Skin epidermis (tissue), 12 donors: ENCODE measurements around the gene KRTAP10-6.
"Not testable (repeated sequence)": the region's sequence is repeated elsewhere in the genome, so short reads cannot be mapped to it uniquely, and the experiment has no call there.

ENCODE experiments used
- H3K27ac ChIP-seq, 21 experiments: fragments of 200-600 bp; sonication (generic) in 11 of 21; one replicate each; pipeline ENCODE4 v1.5.0; 2020; ENCODE audit warnings: mild to moderate bottlenecking in 3 of 21, inconsistent platforms in 2 of 21, moderate library complexity in 2 of 21
- H3K4me3 ChIP-seq, 7 experiments: fragments of 200-600 bp; sonication (generic) in 2 of 7; one replicate each; pipeline ENCODE4 v1.5.0; 2020; ENCODE audit warnings: inconsistent platforms in 2 of 7, mild to moderate bottlenecking in 2 of 7, moderate library complexity in 1 of 7

KRTAP10-6 gene, protein sequence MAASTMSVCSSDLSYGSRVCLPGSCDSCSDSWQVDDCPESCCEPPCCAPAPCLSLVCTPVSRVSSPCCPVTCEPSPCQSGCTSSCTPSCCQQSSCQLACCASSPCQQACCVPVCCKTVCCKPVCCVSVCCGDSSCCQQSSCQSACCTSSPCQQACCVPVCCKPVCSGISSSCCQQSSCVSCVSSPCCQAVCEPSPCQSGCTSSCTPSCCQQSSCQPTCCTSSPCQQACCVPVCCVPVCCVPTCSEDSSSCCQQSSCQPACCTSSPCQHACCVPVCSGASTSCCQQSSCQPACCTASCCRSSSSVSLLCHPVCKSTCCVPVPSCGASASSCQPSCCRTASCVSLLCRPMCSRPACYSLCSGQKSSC

DNA sequence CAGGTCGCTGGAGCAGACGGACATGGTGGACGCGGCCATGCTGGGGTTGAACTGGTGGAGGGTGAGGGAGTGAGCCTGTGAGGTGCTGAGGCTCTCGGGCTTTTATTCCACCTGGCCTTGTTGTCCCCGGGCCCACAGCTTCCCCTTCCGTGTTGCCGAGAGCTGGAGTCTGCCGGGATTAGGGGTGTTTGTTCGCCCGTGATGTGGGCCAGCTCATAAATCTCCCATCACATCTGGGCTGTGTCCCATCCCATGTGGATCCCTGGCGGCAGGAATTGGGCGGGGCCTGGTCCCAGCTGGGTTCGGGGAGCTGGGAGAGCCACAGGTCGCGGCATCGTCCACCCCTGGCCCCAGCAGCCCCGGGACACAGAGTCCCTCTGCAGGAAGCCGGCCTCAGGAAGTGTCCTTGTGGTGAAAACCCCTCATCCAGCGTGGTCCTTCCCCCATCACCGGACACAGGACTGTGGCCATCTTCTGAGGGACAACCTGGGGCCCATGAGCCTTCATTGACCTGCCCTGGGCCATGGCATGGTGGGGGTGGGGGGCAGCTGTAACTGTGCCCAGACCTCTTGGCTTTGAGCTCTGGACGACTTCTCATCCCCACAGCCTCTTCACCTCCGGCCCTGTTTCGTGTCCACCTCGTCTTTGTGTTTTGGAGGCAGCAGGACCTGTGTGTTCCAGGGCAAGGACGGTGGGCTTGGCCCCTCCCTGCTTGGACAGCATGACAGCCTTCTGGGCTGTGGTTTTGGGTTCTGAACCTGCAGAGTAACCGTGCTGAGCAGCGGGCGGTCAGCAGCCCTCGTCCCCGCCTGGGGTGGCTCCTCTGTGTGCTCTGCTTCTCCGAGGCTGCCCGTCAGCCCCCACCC lies at the start of gene KRTAP10-6:
TSS of gene KRTAP10-6 (minus strand) at position 60 of the 866 bp plus-strand sequence. CDS start at position 39, 21 bp downstream.
- H3K4me3 ChIP-seq, result no peak within 1 kb of the TSS
- no peak within 1 kb of the TSS for H3K27ac ChIP-seq

DNA sequence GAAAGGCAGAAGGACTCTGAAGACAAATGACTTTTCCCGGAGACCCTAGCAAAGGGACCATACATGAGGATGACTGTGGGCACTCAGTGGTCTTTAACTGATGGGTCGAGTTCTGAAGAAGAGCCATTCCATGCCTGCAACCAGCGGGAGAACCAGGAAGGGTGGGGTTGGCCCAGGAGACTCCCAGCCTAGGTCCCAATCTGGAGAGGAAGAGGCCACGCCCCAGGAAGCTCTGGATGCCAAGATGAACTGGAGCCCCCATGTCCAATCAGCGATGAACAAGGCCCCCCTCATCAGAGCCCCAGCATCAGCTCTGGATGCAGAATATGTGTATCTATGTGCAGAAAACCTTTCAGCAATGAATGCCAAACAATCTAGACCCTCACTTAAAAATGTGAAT lies 48.5 kb upstream of the KRTAP10-6 start:
- H3K4me3 ChIP-seq, result no peak overlapping the region
- H3K27ac ChIP-seq, result no peak overlapping the region

DNA sequence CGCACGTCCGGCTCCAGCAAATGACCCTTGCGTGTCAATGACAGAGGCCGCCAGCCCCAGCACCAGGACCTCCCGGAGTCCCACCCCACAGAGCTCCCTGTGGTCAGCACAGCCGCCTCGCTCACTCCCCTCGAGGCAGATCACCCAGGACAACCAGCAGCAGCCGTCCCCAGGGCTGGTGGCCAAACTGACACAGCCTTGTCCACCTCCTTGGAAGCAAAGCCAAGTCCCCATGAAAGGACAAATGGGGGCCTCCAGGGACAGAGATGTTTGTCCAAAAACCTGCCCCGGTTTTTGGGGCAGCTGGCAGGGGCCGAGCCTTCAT lies 47.0 kb upstream of the KRTAP10-6 start:
- Histone ChIP-seq H3K4me3 (no peak overlapping the region), H3K27ac (no peak overlapping the region)

DNA sequence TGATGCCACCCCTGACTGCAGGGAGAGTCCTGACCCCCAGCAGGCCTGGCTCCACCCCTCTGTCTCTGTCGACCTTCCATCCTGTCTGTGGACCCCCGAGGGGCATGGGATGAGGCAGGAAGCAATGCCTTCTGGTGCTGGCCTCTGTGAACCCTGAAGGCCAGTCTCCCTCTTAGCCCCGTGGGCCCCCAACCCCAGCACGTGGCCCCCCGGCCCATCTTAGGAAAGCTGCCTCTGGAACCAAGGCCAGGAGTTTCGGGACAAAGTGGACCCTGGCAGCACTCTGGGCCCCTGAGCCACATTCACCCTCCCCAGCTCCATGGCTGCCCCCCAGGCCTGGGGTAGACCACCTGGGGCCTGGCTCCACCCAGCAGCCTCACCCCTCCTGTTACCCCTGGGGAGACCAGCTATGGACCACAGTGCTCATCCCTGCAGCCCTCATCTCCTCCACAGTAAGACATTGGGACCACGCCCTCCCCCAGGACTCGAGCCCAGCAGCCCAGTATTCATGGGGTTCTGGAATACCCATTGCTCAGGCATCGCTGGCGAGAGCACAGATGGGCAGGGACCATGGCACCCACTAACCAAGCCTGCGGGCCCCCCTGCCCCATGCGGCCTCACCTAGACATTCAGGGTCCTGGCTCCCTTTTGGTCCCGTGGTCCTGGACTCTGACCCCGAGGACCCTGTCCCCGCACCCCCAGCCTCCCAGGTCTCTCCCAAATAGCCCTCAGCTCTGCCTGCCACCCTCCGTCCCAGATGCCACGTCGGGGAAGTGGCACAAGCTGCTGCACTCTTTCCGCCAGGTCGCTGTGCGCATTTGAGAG lies 46.4 kb upstream of the KRTAP10-6 start:
- not testable (repeated sequence) for H3K4me3 ChIP-seq, H3K27ac ChIP-seq

DNA sequence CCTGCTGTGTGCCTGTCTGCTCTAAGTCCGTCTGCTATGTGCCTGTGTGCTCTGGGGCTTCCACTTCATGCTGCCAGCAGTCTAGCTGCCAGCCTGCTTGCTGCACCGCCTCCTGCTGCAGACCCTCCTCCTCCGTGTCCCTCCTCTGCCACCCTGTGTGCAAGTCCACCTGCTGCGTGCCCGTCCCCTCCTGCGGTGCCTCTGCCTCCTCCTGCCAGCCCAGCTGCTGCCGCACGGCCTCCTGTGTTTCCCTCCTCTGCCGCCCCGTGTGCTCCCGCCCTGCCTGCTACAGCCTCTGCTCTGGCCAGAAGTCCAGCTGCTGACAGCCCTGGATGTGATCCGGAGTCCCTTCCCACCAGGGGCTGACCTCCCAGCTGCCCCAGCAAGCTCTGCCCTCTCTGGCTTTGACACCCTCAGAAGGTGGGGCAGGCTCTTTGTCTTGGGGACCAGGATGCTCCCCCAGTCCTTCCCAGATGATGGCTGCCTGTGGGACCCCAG lies 45.6 kb upstream of the KRTAP10-6 start:
- H3K4me3 ChIP-seq, H3K27ac ChIP-seq: not testable (repeated sequence)

DNA sequence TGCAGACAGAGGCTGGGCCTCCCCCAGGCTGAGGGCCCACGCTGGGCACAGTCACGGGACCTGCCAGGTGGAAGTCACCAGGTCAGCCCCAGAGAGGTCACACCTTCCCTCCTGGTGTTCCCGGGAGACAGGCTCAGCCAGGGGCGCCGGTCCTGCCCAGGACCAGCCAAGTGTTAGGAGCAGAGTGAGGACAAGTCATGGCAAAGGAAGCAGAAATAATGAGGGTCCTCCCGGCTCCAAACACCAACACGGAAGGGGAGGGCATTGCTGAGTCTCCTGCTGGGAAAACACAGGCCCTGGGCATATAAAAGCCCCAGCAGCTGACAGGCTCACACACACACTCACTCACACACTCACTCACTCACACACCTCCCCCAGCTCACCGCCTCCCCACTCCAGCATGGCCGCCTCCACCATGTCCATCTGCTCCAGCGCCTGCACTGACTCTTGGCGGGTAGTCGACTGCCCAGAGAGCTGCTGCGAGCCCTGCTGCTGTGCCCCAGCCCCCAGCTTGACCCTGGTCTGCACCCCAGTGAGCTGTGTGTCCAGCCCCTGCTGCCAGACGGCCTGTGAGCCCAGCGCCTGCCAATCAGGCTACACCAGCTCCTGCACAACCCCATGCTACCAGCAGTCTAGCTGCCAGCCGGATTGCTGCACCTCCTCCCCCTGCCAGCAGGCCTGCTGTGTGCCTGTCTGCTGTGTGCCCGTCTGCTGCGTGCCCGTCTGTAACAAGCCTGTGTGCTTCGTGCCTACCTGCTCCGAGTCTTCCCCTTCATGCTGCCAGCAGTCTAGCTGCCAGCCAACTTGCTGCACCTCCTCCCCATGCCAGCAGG lies 44.9 kb upstream of the KRTAP10-6 start, which contains the start of gene KRTAP10-10:
TSS of gene KRTAP10-10 (plus strand) at position 339 of the 833 bp plus-strand sequence. CDS start at position 401, 62 bp downstream.
- no peak within 1 kb of the TSS for H3K27ac ChIP-seq
- H3K4me3 ChIP-seq, result no peak within 1 kb of the TSS

DNA sequence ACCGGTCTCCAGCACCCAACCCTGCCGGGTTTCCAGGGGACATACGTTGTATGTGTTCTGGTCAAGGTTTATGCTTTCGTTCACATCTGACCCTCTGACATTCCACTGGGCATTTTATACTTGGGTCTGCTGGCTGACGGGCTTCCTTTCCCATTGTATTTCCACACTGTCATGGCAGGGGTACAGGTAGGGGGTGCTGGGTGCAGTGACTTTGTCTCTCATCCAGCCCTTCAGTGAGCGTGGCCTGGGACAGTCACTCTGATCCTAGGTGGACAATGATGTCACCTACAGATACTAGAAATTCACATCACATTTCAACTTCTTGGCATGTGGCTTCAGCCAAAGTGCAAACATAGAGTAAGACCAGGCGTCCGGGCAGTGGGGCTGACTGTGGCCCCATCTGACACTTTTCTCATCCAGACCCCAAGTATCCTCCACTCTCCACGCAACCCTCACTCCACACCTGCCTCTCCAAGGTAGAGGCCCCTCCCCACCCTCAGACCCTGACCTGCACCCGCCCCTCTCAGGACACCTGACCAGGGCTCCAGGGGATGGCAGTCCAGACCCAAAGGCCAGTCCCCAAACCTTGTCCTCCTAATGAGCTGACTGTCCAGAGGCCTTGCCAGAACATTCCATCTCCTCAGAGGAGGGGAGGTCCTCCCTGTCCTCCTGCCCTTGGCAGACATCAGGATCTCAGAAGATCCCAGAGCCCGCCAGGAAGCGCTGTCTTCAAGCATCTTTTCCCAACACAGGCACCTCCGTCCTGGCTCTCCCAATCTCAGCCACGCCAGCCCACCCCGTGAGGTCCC lies 44.1 kb upstream of the KRTAP10-6 start:
- Histone ChIP-seq H3K4me3 (no peak overlapping the region), H3K27ac (no peak overlapping the region)

DNA sequence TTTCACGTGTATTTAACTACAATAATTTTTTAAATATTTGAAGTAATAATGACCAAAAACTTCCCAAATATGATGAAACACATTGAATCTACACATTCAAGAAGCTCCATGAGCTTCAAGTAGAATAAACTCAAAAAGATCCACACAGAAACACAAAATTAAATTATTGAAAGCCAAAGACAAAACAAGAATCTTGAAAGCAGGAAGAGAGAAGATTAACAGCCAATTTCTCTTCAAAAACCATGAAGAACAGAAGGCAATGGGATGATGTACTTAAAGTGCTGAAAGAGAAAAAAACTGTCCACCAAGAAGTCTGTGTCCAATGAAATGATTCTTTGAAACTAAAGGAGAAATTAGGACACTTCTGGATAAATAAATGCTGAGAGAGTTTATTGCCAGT lies 39.8 kb upstream of the KRTAP10-6 start:
- H3K27ac ChIP-seq, result no peak overlapping the region
- H3K4me3 ChIP-seq, result no peak overlapping the region

DNA sequence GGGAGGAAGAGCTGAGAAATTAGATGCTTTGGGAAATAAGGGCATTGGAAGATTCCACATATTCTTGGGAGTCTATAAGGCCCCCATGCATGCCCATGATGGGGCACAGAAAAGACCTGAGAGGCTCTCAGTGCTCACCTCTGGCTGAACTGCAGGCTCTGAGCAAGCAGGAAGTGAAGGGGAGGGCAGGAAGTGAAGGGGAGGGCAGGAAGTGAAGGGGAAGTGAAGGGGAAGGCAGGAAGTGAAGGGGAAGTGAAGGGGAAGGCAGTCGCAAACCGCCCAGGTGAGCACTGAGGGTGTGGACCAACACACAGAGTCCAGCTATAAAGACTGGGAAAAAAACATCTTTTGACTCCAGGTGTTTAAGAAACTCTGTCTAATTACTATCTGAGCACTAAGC lies 38.1 kb upstream of the KRTAP10-6 start:
- H3K4me3 ChIP-seq, result no peak overlapping the region
- H3K27ac ChIP-seq, result no peak overlapping the region

DNA sequence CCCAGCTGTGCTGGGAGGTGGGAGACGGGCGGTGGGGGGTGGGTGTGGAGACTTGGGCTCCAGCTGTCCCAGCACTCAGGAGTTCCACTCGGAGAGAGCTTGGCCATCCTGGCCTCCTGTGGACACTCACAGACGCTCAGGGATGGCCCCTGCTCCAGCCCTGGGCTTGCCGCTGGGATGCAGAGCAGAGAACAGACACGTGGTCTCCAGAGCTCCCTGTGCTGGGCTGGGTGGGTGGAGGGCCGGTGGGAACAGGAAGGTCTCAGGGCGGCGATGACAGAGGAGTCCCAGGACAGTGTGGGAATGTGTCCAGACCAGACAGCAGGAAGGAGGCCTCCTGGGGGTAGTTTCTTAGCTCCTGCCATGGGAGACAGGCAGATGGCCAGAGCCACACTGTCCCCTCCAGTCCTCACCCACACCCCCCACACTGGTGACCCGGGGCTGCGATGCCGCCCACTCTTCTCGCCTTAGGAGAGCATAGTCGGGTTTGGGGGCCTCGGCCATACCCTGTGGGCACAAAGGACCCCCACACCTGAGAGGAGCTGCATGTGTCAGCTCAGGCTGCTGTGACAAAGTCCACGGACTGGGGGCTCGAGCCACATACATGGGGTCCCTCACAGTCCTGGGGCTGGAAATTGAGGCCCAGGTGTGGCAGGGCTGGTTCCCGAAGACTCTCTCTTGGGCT lies 36.5 kb upstream of the KRTAP10-6 start:
- Histone ChIP-seq H3K27ac (no peak overlapping the region), H3K4me3 (no peak overlapping the region)

DNA sequence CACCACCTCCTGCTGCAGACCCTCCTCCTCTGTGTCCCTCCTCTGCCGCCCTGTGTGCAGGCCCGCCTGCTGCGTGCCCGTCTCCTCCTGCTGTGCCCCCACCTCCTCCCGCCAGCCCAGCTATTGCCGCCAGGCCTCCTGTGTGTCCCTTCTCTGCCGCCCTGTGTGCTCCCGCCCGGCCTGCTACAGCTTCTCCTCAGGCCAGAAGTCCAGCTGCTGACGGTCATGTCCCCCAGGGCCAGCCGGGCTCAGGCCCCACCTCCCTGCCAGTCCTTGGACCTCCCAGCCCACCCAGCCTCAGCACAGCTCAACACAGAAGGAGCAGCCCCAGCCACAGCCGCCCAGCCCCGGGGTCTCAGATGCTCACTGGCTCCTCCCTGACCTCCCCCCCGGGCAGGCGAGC lies 35.5 kb upstream of the KRTAP10-6 start:
- not testable (repeated sequence) for H3K4me3 ChIP-seq, H3K27ac ChIP-seq

DNA sequence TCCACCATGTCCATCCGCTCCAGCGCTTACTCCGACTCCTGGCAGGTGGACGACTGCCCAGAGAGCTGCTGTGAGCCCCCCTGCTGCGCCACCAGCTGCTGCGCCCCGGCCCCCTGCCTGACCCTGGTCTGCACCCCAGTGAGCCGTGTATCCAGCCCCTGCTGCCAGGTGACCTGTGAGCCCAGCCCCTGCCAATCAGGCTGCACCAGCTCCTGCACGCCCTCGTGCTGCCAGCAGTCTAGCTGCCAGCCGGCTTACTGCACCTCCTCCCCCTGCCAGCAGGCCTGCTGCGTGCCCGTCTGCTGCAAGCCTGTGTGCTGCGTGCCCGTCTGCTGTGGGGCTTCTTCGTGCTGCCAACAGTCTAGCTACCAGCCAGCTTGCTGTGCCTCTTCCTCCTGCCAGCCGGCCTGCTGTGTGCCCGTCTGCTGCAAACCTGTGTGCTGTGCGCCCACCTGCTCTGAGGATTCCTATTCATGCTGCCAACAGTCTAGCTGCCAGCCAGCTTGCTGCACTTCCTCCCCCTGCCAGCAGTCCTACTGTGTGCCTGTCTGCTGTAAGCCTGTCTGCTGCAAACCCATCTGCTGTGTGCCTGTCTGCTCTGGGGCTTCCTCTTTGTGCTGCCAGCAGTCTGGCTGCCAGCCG lies 35.0 kb upstream of the KRTAP10-6 start:
- not testable (repeated sequence) for H3K27ac ChIP-seq, H3K4me3 ChIP-seq

DNA sequence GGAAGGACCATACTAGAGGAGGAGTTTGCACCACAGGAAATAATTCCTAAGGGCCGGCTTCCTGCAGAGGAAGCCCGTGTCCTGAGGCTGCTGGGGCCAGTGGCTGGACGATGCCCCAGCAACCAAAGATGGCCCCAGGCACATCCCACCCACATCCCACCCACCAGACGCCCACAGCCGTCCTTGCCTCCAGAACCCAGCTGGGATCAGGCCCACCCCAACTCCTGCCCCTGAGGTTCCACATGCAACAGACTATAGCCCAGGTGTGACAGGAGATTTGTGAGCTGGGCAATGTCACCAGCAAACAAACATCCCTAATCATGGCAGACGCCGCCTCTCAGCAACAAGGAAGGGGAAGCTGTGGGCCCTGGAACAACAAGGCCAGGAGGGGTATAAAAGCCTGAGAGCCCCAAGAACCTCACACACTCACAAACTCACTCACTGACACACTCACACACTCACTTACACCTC lies 34.4 kb upstream of the KRTAP10-6 start, which contains the start of gene KRTAP10-9:
TSS of gene KRTAP10-9 (plus strand) at position 421 of the 471 bp plus-strand sequence. CDS start 79 bp downstream, outside the sequence.
- Histone ChIP-seq H3K4me3 (no peak within 1 kb of the TSS), H3K27ac (no peak within 1 kb of the TSS)

DNA sequence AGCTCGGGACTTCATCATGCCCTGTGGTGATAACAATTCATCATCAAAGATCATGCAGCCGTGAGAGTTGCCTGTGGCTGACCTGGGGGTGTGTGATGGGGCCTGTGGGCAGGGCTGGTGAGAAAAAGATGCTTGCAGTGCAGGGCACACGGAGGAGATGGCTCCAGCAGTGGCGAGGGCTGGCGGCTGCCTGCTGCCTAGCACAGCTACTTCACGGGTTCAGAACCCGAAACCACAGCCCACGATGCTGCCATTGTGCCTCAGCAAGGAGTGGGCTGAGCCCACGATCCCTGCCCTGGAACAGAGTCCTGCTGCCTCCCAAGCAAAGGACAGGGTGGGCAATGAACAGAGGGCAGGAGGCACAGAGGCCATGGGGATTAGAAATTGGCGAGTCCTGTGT lies 34.0 kb upstream of the KRTAP10-6 start:
- no peak overlapping the region for H3K27ac ChIP-seq
- no peak overlapping the region for H3K4me3 ChIP-seq

DNA sequence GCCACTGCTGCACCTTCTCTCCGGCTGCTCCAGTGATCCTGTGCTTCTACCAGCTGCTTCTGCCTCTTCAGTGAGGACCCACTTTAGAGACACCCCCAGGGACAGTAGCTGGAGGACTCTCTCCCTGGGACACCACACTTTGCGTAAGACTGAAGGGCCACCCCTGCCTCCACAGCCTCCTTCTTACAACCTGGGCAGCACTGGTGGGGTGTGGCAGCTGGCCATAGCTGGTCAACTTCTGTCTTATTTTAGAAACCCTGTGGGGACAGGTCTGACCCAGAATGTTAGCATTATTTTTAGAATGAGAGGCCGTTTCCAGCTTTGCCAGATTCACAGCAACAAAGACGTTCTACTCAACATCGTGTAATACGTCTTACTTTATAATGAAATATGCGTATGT lies 33.5 kb upstream of the KRTAP10-6 start:
- H3K4me3 ChIP-seq, result no peak overlapping the region
- no peak overlapping the region for H3K27ac ChIP-seq

DNA sequence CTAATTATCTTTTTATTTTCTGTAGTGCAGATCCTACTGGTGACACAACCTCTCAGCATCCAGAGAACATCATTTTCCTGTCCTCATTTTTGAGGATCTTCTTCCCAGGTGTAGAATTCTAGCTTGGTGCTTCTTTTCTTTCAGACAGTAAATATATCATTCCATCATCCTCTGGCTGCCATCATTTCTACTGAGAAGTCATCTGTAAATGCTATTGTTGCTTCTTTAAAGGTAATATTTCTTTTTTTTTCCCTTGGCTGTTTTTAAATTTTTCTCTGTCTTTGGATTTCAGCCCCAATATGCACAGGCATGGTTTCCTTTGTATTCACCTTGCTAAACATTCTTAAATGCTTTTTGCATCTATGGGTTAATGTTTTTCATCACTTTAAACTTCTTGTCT lies 31.3 kb upstream of the KRTAP10-6 start:
- no peak overlapping the region for H3K27ac ChIP-seq

DNA sequence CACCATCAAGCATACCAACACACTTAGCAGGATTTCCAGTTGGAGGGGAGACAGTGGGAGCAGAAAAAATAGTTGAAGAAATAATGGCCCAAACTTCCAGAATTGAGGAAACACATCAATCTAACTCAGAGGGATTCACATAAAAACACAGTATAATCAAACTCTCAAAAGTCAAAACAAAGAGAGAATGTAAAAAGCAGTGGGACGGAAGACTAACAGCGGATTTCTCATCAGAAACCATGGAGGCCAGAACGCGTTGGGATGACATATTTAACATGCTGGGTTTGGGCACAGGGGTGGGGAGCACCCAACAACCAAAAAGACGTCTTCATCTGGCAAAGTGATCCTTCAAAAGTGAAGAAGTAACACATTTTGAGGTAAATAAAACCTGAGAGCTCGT lies 27.6 kb upstream of the KRTAP10-6 start:
- H3K4me3 ChIP-seq, result no peak overlapping the region

More for the DNA sequence above, 31.3 kb upstream of the KRTAP10-6 start:
- no peak overlapping the region for H3K4me3 ChIP-seq

More for the DNA sequence above, 27.6 kb upstream of the KRTAP10-6 start:
- no peak overlapping the region for H3K27ac ChIP-seq
